GM12878 (cell line): ENCODE measurements around the gene CRB3. TPM values are rescaled to one million over a fixed set of nuclear protein-coding genes. Genes with fewer than 3 reads are reported as not detected.

ENCODE experiments used
- ATF7 ChIP-seq: fragments of 450-650 bp; IDR thresholded peaks from 2 replicates; pipeline ENCODE4 v1.6.1; 2016; ENCODE audit warnings: low read depth, mild to moderate bottlenecking
- FOXK2 ChIP-seq: fragments of 450-650 bp; IDR thresholded peaks from 2 replicates; pipeline ENCODE4 v1.6.1; 2017; ENCODE audit warnings: mild to moderate bottlenecking, moderate library complexity
- NFYB ChIP-seq: IDR thresholded peaks from 2 replicates; pipeline ENCODE4 v1.6.1; 2011; ENCODE audit warnings: low read depth, mild to moderate bottlenecking, low read length, improper control_type of control experiment, moderate library complexity; ENCODE audit not compliant: insufficient read depth
- polyA plus RNA-seq, 11 experiments: library from polyadenylated mRNA; depleted of rRNA in 4 of 11; unstranded in 6 of 11; stranded (reverse) in 5 of 11; fragments of >200 nt; fragmentation: Nextera tagmentation in 4 of 11; fragmentation: Illumina TruSeq in 1 of 11; extraction: Ambion mirVana in 4 of 11; extraction: Trizol in 1 of 11; gene quantifications; 1 replicate in 1 of 11; 2 replicates in 10 of 11; pipeline versions ENCODE4 v1.2.1 to v1.2.3, GENCODE V29; 2011 to 2016; ENCODE audit warnings: inconsistent platforms in 2 of 11, missing spikeins in 2 of 11, low read depth in 1 of 11
- total RNA-seq, 4 experiments: library from RNA; depleted of rRNA in 3 of 4; stranded (reverse); fragments of >200 nt in 3 of 4; fragmentation: Illumina TruSeq in 1 of 4; extraction: Trizol in 1 of 4; gene quantifications; 2 replicates each; pipeline versions ENCODE4 v1.2.1 to v1.2.3, GENCODE V29; 2013 to 2021
- TF ChIP-seq, protein P1 (sequence below): fragments of 150-350 bp; IDR thresholded peaks from 2 replicates; pipeline ENCODE4 v1.6.1; 2016; ENCODE audit warnings: low read depth, low read length
- TF ChIP-seq, protein P2 (sequence below): IDR thresholded peaks from 2 replicates; pipeline ENCODE4 v1.6.1; 2011; ENCODE audit warnings: borderline replicate concordance, low read depth, mild to moderate bottlenecking, moderate library complexity, low read length; ENCODE audit not compliant: insufficient read depth, poor library complexity, severe bottlenecking
- TF ChIP-seq, protein P3 (sequence below): IDR thresholded peaks from 2 replicates; pipeline ENCODE4 v1.6.1; 2012; ENCODE audit warnings: mild to moderate bottlenecking, low read depth, low read length
- TF ChIP-seq, protein P4 (sequence below): fragments of 450-650 bp; IDR thresholded peaks from 2 replicates; pipeline ENCODE4 v1.6.1; 2017; ENCODE audit warnings: mild to moderate bottlenecking, moderate library complexity

Gene CRB3
- total and polyA plus RNA-seq, 10 of the 15 experiments (the other 5 are each of a cell fraction or from before 2014, with no cell fraction given), result 0.11 to 1.9 (median 0.98) TPM; not detected in 1

DNA sequence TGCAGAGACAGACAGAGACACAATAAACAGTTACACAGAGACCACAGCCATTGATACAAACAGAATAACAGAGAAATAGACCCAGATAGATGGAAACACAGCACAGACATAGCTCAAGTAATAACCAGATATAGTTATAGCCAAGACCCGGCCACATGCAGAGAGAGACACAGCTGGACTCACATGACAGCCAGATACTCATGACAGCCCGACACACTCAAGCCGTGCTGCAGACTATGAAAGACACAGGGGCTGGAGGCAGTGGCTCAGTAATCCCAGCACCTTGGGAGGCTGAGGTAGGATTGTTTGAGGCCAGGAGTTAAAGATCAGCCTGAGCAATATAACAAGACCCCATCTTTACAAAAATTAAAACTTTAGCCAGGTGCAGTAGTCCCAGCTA, 19.2 kb downstream of the CRB3 start (continued):
- TF ChIP-seq, protein P1, sequence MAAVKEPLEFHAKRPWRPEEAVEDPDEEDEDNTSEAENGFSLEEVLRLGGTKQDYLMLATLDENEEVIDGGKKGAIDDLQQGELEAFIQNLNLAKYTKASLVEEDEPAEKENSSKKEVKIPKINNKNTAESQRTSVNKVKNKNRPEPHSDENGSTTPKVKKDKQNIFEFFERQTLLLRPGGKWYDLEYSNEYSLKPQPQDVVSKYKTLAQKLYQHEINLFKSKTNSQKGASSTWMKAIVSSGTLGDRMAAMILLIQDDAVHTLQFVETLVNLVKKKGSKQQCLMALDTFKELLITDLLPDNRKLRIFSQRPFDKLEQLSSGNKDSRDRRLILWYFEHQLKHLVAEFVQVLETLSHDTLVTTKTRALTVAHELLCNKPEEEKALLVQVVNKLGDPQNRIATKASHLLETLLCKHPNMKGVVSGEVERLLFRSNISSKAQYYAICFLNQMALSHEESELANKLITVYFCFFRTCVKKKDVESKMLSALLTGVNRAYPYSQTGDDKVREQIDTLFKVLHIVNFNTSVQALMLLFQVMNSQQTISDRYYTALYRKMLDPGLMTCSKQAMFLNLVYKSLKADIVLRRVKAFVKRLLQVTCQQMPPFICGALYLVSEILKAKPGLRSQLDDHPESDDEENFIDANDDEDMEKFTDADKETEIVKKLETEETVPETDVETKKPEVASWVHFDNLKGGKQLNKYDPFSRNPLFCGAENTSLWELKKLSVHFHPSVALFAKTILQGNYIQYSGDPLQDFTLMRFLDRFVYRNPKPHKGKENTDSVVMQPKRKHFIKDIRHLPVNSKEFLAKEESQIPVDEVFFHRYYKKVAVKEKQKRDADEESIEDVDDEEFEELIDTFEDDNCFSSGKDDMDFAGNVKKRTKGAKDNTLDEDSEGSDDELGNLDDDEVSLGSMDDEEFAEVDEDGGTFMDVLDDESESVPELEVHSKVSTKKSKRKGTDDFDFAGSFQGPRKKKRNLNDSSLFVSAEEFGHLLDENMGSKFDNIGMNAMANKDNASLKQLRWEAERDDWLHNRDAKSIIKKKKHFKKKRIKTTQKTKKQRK, result no peak
- TF ChIP-seq, protein P2, sequence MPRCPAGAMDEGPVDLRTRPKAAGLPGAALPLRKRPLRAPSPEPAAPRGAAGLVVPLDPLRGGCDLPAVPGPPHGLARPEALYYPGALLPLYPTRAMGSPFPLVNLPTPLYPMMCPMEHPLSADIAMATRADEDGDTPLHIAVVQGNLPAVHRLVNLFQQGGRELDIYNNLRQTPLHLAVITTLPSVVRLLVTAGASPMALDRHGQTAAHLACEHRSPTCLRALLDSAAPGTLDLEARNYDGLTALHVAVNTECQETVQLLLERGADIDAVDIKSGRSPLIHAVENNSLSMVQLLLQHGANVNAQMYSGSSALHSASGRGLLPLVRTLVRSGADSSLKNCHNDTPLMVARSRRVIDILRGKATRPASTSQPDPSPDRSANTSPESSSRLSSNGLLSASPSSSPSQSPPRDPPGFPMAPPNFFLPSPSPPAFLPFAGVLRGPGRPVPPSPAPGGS, result no peak
- no peak for TF ChIP-seq FOXK2
- TF ChIP-seq NFYB, result no peak
- TF ChIP-seq, protein P3, sequence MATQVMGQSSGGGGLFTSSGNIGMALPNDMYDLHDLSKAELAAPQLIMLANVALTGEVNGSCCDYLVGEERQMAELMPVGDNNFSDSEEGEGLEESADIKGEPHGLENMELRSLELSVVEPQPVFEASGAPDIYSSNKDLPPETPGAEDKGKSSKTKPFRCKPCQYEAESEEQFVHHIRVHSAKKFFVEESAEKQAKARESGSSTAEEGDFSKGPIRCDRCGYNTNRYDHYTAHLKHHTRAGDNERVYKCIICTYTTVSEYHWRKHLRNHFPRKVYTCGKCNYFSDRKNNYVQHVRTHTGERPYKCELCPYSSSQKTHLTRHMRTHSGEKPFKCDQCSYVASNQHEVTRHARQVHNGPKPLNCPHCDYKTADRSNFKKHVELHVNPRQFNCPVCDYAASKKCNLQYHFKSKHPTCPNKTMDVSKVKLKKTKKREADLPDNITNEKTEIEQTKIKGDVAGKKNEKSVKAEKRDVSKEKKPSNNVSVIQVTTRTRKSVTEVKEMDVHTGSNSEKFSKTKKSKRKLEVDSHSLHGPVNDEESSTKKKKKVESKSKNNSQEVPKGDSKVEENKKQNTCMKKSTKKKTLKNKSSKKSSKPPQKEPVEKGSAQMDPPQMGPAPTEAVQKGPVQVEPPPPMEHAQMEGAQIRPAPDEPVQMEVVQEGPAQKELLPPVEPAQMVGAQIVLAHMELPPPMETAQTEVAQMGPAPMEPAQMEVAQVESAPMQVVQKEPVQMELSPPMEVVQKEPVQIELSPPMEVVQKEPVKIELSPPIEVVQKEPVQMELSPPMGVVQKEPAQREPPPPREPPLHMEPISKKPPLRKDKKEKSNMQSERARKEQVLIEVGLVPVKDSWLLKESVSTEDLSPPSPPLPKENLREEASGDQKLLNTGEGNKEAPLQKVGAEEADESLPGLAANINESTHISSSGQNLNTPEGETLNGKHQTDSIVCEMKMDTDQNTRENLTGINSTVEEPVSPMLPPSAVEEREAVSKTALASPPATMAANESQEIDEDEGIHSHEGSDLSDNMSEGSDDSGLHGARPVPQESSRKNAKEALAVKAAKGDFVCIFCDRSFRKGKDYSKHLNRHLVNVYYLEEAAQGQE, result no peak
- TF ChIP-seq, protein P4, sequence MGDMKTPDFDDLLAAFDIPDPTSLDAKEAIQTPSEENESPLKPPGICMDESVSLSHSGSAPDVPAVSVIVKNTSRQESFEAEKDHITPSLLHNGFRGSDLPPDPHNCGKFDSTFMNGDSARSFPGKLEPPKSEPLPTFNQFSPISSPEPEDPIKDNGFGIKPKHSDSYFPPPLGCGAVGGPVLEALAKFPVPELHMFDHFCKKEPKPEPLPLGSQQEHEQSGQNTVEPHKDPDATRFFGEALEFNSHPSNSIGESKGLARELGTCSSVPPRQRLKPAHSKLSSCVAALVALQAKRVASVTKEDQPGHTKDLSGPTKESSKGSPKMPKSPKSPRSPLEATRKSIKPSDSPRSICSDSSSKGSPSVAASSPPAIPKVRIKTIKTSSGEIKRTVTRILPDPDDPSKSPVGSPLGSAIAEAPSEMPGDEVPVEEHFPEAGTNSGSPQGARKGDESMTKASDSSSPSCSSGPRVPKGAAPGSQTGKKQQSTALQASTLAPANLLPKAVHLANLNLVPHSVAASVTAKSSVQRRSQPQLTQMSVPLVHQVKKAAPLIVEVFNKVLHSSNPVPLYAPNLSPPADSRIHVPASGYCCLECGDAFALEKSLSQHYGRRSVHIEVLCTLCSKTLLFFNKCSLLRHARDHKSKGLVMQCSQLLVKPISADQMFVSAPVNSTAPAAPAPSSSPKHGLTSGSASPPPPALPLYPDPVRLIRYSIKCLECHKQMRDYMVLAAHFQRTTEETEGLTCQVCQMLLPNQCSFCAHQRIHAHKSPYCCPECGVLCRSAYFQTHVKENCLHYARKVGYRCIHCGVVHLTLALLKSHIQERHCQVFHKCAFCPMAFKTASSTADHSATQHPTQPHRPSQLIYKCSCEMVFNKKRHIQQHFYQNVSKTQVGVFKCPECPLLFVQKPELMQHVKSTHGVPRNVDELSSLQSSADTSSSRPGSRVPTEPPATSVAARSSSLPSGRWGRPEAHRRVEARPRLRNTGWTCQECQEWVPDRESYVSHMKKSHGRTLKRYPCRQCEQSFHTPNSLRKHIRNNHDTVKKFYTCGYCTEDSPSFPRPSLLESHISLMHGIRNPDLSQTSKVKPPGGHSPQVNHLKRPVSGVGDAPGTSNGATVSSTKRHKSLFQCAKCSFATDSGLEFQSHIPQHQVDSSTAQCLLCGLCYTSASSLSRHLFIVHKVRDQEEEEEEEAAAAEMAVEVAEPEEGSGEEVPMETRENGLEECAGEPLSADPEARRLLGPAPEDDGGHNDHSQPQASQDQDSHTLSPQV, result no peak
- TF ChIP-seq ATF7, result no peak
- TF ChIP-seq, all 136 proteins: peak for 0
